Endothelial cell (in vitro differentiated cells): ENCODE measurements around the gene ZBED3. TPM values are rescaled to one million over a fixed set of nuclear protein-coding genes. Genes with fewer than 3 reads are reported as not detected.

ENCODE experiments used
- DNase-seq: peaks from one replicate; pipeline ENCODE4 v3.0.0; 2021; ENCODE audit warnings: low spot score
- H3K27ac Mint-ChIP-seq: one replicate; pipeline ENCODE4 v1.8.0; 2021; ENCODE audit warnings: mixed read lengths, inconsistent platforms; ENCODE audit not compliant: unreplicated experiment
- H3K27me3 Mint-ChIP-seq: one replicate; pipeline ENCODE4 v1.8.0; 2021; ENCODE audit warnings: mild to moderate bottlenecking, moderate library complexity, mixed read lengths, inconsistent platforms; ENCODE audit not compliant: unreplicated experiment
- H3K36me3 Mint-ChIP-seq: one replicate; pipeline ENCODE4 v1.8.0; 2021; ENCODE audit warnings: mild to moderate bottlenecking, low read depth, mixed read lengths, inconsistent platforms; ENCODE audit not compliant: unreplicated experiment
- H3K4me1 Mint-ChIP-seq: one replicate; pipeline ENCODE4 v1.8.0; 2021; ENCODE audit warnings: mild to moderate bottlenecking, mixed read lengths, inconsistent platforms; ENCODE audit not compliant: unreplicated experiment
- H3K4me3 Mint-ChIP-seq: one replicate; pipeline ENCODE4 v1.8.0; 2021; ENCODE audit warnings: mild to moderate bottlenecking, mixed read lengths, inconsistent platforms; ENCODE audit not compliant: unreplicated experiment
- H3K9me3 Mint-ChIP-seq: one replicate; pipeline ENCODE4 v1.8.0; 2021; ENCODE audit warnings: mixed read lengths, inconsistent platforms; ENCODE audit not compliant: unreplicated experiment
- total RNA-seq: library from RNA; stranded (reverse); fragmentation: NEBNext Ultra II Directional; extraction: Animal tissue kit (Norgen Biotek cat#: 25700); gene quantifications from one replicate; pipeline ENCODE4 v1.2.1, GENCODE V29; 2021; ENCODE audit not compliant: unreplicated experiment
- TF ChIP-seq, protein P1 (sequence below): fragments of 200-600 bp; sonication (generic); IDR thresholded peaks from one replicate; pipeline ENCODE4 v1.5.0; 2021; ENCODE audit warnings: antibody characterized with exemption; ENCODE audit not compliant: unreplicated experiment

The ZBED3 gene
- total RNA-seq, 1 donor from 2014 or later = 13.0 TPM

DNA sequence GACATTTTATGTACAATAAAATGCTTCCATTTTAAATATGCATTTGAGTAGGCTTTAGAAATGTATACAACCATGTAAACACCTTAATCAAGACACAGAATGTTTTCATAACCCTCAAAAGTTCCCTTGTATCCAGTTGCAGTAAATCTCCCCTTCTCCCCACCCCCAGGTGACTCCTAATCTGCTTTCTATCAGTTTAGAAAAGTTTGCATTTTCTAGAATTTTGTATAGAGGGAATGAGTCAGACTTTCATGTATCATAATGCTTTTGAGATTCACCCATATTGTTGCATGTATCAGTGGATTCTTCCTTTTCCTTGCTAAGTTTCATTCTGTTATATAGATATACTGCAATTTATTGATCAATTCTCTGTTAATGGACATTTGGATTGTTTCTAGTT is 17.7 kb upstream of the ZBED3 start:
- Mint-ChIP-seq H3K27ac (no peak overlapping the region), H3K36me3 (peaks cover 6% of the 10 kb centered on the region), H3K4me1 (no peaks in the 10 kb centered on the region), H3K9me3 (no peaks in the 10 kb centered on the region), H3K4me3 (no peak overlapping the region), H3K27me3 (no peaks in the 10 kb centered on the region)
- no peak for DNase-seq
- TF ChIP-seq, protein P1, sequence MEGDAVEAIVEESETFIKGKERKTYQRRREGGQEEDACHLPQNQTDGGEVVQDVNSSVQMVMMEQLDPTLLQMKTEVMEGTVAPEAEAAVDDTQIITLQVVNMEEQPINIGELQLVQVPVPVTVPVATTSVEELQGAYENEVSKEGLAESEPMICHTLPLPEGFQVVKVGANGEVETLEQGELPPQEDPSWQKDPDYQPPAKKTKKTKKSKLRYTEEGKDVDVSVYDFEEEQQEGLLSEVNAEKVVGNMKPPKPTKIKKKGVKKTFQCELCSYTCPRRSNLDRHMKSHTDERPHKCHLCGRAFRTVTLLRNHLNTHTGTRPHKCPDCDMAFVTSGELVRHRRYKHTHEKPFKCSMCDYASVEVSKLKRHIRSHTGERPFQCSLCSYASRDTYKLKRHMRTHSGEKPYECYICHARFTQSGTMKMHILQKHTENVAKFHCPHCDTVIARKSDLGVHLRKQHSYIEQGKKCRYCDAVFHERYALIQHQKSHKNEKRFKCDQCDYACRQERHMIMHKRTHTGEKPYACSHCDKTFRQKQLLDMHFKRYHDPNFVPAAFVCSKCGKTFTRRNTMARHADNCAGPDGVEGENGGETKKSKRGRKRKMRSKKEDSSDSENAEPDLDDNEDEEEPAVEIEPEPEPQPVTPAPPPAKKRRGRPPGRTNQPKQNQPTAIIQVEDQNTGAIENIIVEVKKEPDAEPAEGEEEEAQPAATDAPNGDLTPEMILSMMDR = no peak

DNA sequence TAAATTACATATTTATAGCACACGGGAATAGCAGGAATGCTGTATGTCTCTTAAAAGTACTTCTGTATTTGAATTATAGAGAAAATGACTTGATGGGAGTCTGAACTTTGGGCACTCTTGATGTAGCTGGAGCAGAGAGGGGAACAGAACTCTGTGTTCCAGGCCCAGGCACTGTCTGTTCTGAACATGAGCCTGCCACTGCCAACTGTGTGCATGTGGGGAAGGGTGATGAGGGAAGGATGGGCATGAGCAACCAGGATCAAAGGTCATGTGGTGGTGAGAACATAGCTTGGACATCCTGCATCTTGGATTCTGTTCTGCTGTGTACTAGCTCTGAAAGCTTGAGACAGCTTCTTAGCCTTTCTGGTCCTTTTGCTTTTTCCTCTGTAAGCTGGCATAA is 16.4 kb upstream of the ZBED3 start:
- Mint-ChIP-seq H3K27ac (no peak overlapping the region), H3K9me3 (no peaks in the 10 kb centered on the region), H3K4me3 (no peak overlapping the region), H3K27me3 (no peaks in the 10 kb centered on the region), H3K36me3 (peaks cover 9% of the 10 kb centered on the region), H3K4me1 (no peaks in the 10 kb centered on the region)
- no peak for DNase-seq
- TF ChIP-seq, protein P1 = no peak

GRCh38 chr5:77102549-77102948 is 15.5 kb upstream of the ZBED3 start:
- H3K27me3 Mint-ChIP-seq = no peaks in the 10 kb centered on the region
- TF ChIP-seq, protein P1 = no peak
- no peak for DNase-seq

DNA sequence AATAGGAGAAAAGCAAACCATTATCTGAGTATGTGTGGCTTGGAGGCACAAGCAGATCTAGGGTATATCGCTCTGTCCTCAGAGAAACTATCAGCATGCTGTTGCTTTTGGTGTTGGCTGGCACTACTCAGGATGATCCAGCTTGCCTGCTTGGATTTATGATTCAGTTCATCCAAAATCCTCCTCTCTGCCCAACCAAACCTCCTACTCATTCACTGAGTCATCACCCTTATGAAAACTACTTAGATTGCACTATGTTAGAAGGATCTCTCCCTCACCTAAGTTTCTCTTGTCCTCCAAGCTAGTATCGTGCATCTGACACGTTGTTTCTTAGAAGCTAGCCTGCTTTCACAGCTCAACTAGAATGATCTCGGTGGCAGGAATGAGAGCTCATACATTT is 14.2 kb upstream of the ZBED3 start:
- TF ChIP-seq, protein P1 = no peak
- H3K27me3 Mint-ChIP-seq = no peaks in the 10 kb centered on the region
- no peak overlapping the region for H3K4me3 Mint-ChIP-seq
- H3K4me1 Mint-ChIP-seq = no peaks in the 10 kb centered on the region
- no peak overlapping the region for H3K27ac Mint-ChIP-seq
- DNase-seq = no peak
- no peaks in the 10 kb centered on the region for H3K9me3 Mint-ChIP-seq
- H3K36me3 Mint-ChIP-seq = peaks cover 9% of the 10 kb centered on the region

More at GRCh38 chr5:77102549-77102948, 15.5 kb upstream of the ZBED3 start:
- no peaks in the 10 kb centered on the region for H3K4me1 Mint-ChIP-seq
- H3K36me3 Mint-ChIP-seq = peaks cover 9% of the 10 kb centered on the region
- no peaks in the 10 kb centered on the region for H3K9me3 Mint-ChIP-seq
- H3K4me3 Mint-ChIP-seq = no peak overlapping the region
- no peak overlapping the region for H3K27ac Mint-ChIP-seq

DNA sequence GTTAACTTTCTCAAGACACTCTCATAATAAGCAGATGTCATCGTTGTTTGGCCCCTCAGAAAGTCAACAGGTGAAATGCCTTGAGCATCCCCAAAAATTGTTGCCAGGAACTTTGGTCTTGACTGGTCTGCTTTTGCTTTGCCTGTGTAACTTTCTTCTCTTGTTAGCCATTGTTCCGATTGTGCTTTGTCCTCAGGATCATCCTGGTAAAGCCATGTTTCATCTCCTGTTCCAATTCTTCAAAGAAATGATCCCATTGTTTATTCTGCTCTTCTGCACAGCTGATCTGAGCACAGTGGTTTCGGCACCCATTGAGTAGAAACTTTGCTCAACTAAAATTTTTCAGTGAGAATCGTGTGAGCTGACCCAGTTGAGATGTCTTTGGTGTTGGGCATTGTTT is 8.1 kb upstream of the ZBED3 start:
- no peaks in the 10 kb centered on the region for H3K27me3 Mint-ChIP-seq
- H3K27ac Mint-ChIP-seq = no peak overlapping the region
- no peaks in the 10 kb centered on the region for H3K4me1 Mint-ChIP-seq
- TF ChIP-seq, protein P1 = no peak
- no peak overlapping the region for H3K4me3 Mint-ChIP-seq
- H3K9me3 Mint-ChIP-seq = no peaks in the 10 kb centered on the region
- DNase-seq = no peak
- peaks cover 7% of the 10 kb centered on the region for H3K36me3 Mint-ChIP-seq
